ENCODE measurements around the gene SRGN. TPM values are rescaled to one million over a fixed set of nuclear protein-coding genes. Genes with fewer than 3 reads are reported as not detected.

Gene SRGN
- total and polyA plus RNA-seq, 2 of the 8 experiments (the other 6 are each of a cell fraction or from before 2014, with no cell fraction given), result 0.06 TPM; not detected in 1

DNA sequence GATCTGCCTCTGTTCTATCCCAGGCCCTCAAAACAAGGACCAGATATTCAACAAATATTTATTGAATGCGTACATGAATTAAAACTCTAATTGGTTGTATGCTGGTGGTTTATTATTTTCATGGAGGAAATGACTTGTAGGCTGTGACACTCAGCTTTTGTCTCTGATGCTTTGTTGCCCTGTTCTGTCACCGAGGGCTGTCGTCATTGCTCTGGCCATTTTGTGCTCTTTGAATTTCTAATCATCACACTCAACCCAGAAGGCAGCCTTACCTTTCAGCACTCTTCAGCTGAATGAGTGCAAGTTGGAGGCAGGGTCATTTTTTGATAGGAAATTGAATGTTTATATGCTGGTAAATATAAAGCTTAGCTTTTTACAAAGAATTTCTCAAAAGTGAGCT, 14.5 kb downstream of the SRGN start:
- no peaks in the 10 kb centered on the region for H3K36me3 ChIP-seq (ENCODE audit: control insufficient read depth in 2 of 4, insufficient read depth in 4 of 4, low read length in 3 of 4)
- no peak overlapping the region for H3K4me2 ChIP-seq (ENCODE audit: insufficient read depth in 1 of 2, low read depth in 2 of 2, low read length in 2 of 2)
- H3K4me3 ChIP-seq (ENCODE audit: extremely low read depth in 1 of 4, insufficient read depth in 2 of 4, low read depth in 3 of 4, low read length in 4 of 4), result no peak overlapping the region
- H3K79me2 ChIP-seq (ENCODE audit: control insufficient read depth in 1 of 2, insufficient read depth in 2 of 2, low read length in 2 of 2), result no peaks in the 10 kb centered on the region
- H2BK15ac ChIP-seq (ENCODE audit: low read length), result no peak overlapping the region
- peaks cover 0 to 2% (median 0%) of the 10 kb centered on the region in 4 experiments; a peak in 1 of 7 replicates for H3K4me1 ChIP-seq (replicated peaks in 1 of 4; ENCODE audit: control insufficient read depth in 3 of 4, insufficient read depth in 4 of 4, low read length in 3 of 4)
- WGBS, 2 experiments (ENCODE audit: extremely low coverage in 1 of 2, insufficient coverage in 1 of 2, insufficient read length in 1 of 2, insufficient replicate concordance in 2 of 2, low coverage in 1 of 2, low lambda C conversion rate in 2 of 2, missing lambda C conversion rate in 1 of 2), result 82% methylated on average over 3 of the region's 3 CpGs; no CpG with 5 or more reads in 1 of the 2 experiments
- no peak overlapping the region for H3K23ac ChIP-seq (ENCODE audit: insufficient read length)
- no peak overlapping the region for H2BK5ac ChIP-seq (ENCODE audit: low read depth, low read length)
- no peak overlapping the region for H3K56ac ChIP-seq (replicated peaks; ENCODE audit: insufficient read length, low read depth, low read length)
- POLR2A ChIA-PET (ENCODE audit: partially characterized antibody), result interaction anchor here (0.7 kb wide), 1 partner anchor 154 kb away, joined by 3 read pairs; no protein-coding TSS in a partner anchor
- H3K18ac ChIP-seq (ENCODE audit: extremely low read depth, low read length), result no peak overlapping the region
- no peak overlapping the region for H4K8ac ChIP-seq (ENCODE audit: extremely low read depth, insufficient read depth, low read length)
- H3K4ac ChIP-seq (replicated peaks; ENCODE audit: insufficient read length, low read depth, low read length), result no peak overlapping the region
- TF ChIP-seq ASH2L (IDR thresholded peaks at IDR 0.05; ENCODE audit: low read length) (no peak), NRF1 (IDR thresholded peaks at IDR 0.05; ENCODE audit: low read depth, low read length) (no peak), SIN3A (conservative IDR thresholded peaks at IDR 0.05 in 1 of 2, IDR thresholded peaks at IDR 0.05 in 1 of 2; ENCODE audit: low read depth in 1 of 2, low read length in 2 of 2) (no peak), POLR2AphosphoS5 (IDR thresholded peaks at IDR 0.05; ENCODE audit: low read depth, low read length) (no peak)
- no peak overlapping the region for H2BK120ac ChIP-seq (replicated peaks; ENCODE audit: low read depth, low read length)
- H4K5ac ChIP-seq (ENCODE audit: insufficient read length, low read depth, low read length), result no peak overlapping the region
- DNase-seq (ENCODE audit: low read depth in 1 of 2, low spot score in 2 of 2), result no peak
- H3K79me1 ChIP-seq (ENCODE audit: low read depth, low read length), result no peaks in the 10 kb centered on the region
- no peak overlapping the region for H2AFZ ChIP-seq (ENCODE audit: low read length)
- no peaks in the 10 kb centered on the region for H3K23me2 ChIP-seq (ENCODE audit: low read depth, low read length)
- no peak overlapping the region for H2AK5ac ChIP-seq (ENCODE audit: low read depth, low read length)
- no peak overlapping the region for H4K91ac ChIP-seq (replicated peaks; ENCODE audit: insufficient read length, low read length)
- FAIRE-seq, result no peak
- H3K9me3 ChIP-seq (ENCODE audit: insufficient read depth in 2 of 2, low read depth in 1 of 2, low read length in 1 of 2), result no peaks in the 10 kb centered on the region
- H3K27ac ChIP-seq (ENCODE audit: low read depth, low read length), result no peak overlapping the region
- H3K14ac ChIP-seq (ENCODE audit: insufficient read length), result no peak overlapping the region
- H3K27me3 ChIP-seq (replicated peaks in 1 of 4; ENCODE audit: control insufficient read depth in 3 of 4, extremely low read depth in 1 of 4, insufficient read depth in 3 of 4, low read length in 3 of 4), result no peaks in the 10 kb centered on the region
- CTCF ChIA-PET (ENCODE audit: partially characterized antibody), result interaction anchor here (0.8 kb wide), 1 partner anchor 52 kb away, joined by 3 read pairs; no protein-coding TSS in a partner anchor
- H2BK20ac ChIP-seq (ENCODE audit: low read length), result no peak overlapping the region
- H3K9ac ChIP-seq (replicated peaks in 1 of 4; ENCODE audit: extremely low read depth in 1 of 4, low read depth in 3 of 4, low read length in 3 of 4), result no peak overlapping the region
- H4K20me1 ChIP-seq (replicated peaks in 1 of 2; ENCODE audit: control insufficient read depth in 1 of 2, insufficient read depth in 2 of 2, low read length in 2 of 2), result no peaks in the 10 kb centered on the region
- no peak overlapping the region for H2BK12ac ChIP-seq (ENCODE audit: low read depth, low read length)
